Endodermal cell (in vitro differentiated cells): Measurements from ENCODE around the gene EDN1. TPM values are rescaled to one million over a fixed set of nuclear protein-coding genes. Genes with fewer than 3 reads are reported as not detected.

Experiments
- DNase-seq: peaks from one replicate; pipeline ENCODE4 v3.0.0-alpha.2; 2017
- H3K27ac ChIP-seq: 2 replicates; pipeline ENCODE4 v1.5.1; 2013; ENCODE audit warnings: mild to moderate bottlenecking, low read depth, low read length, moderate library complexity
- H3K27me3 ChIP-seq: 2 replicates; pipeline ENCODE4 v1.6.1; 2013; ENCODE audit warnings: mild to moderate bottlenecking, low read length, moderate library complexity; ENCODE audit not compliant: insufficient read depth, control insufficient read depth, poor library complexity, severe bottlenecking
- H3K36me3 ChIP-seq: 2 replicates; pipeline ENCODE4 v1.7.0; 2013; ENCODE audit warnings: mild to moderate bottlenecking, low read length, moderate library complexity; ENCODE audit not compliant: control insufficient read depth, insufficient read depth
- H3K4me1 ChIP-seq: one replicate; pipeline ENCODE4 v1.7.0; 2013; ENCODE audit warnings: low read length; ENCODE audit not compliant: control insufficient read depth, insufficient read depth
- H3K4me3 ChIP-seq: 2 replicates; pipeline ENCODE4 v1.5.1; 2013; ENCODE audit warnings: mild to moderate bottlenecking, low read length, moderate library complexity
- H3K9ac ChIP-seq: 2 replicates; pipeline ENCODE4 v1.6.1; 2013; ENCODE audit warnings: mild to moderate bottlenecking, low read length, moderate library complexity; ENCODE audit not compliant: poor library complexity, severe bottlenecking; ENCODE audit errors: extremely low read depth
- H3K9me3 ChIP-seq: 2 replicates; pipeline ENCODE4 v1.6.1; 2013; ENCODE audit warnings: mild to moderate bottlenecking, low read length, moderate library complexity; ENCODE audit not compliant: control insufficient read depth
- H3K27ac Mint-ChIP-seq: 2 replicates; pipeline ENCODE4 v1.8.0; 2020; ENCODE audit warnings: mixed read lengths
- H3K27me3 Mint-ChIP-seq: 2 replicates; pipeline ENCODE4 v1.8.0; 2021; ENCODE audit warnings: mild to moderate bottlenecking, mixed read lengths; ENCODE audit not compliant: insufficient read depth
- H3K36me3 Mint-ChIP-seq: 2 replicates; pipeline ENCODE4 v1.8.0; 2020; ENCODE audit warnings: low read depth, mixed read lengths
- H3K4me1 Mint-ChIP-seq: 2 replicates; pipeline ENCODE4 v1.8.0; 2020; ENCODE audit warnings: mixed read lengths
- H3K4me3 Mint-ChIP-seq: 2 replicates; pipeline ENCODE4 v1.8.0; 2020; ENCODE audit warnings: mild to moderate bottlenecking, moderate library complexity, mixed read lengths
- H3K9me3 Mint-ChIP-seq: 2 replicates; pipeline ENCODE4 v1.8.0; 2020; ENCODE audit warnings: mild to moderate bottlenecking, mixed read lengths
- CTCF ChIP-seq: fragments of 200-600 bp; sonication (generic); conservative IDR thresholded peaks from 2 replicates; pipeline ENCODE4 v1.5.0; 2021; ENCODE audit warnings: antibody characterized with exemption, mild to moderate bottlenecking
- WGBS, 2 experiments: methylation state at CpG; one replicate each; pipeline versions ENCODE4 v1.1.5 to v1.1.7; 2013; ENCODE audit warnings: missing lambda C conversion rate in 2 of 2, mixed read lengths in 1 of 2; ENCODE audit not compliant: insufficient coverage in 1 of 2, insufficient read length in 1 of 2; 5-methylcytosine and 5-hydroxymethylcytosine counted together
- total RNA-seq, 2 donors: library from RNA; stranded (reverse); fragmentation: NEBNext Ultra II Directional in 1 of 2; extraction: Animal tissue kit (Norgen Biotek cat#: 25700) in 1 of 2; gene quantifications; 2 replicates in 1 of 2; 3 replicates in 1 of 2; pipeline ENCODE4 v1.2.1, GENCODE V29; 2021

The EDN1 gene
- total RNA-seq, 2 donors from 2014 or later = 0.27 to 0.46 TPM

- H3K4me1 ChIP-seq = peaks cover 13% of the 10 kb centered on the region
- no peaks in the 10 kb centered on the region for H3K36me3 ChIP-seq
- H3K27ac Mint-ChIP-seq = peak overlapping the region; percentile 62
- no peak overlapping the region for H3K27ac ChIP-seq
- H3K27me3 ChIP-seq = peaks cover 9% of the 10 kb centered on the region
- no peak overlapping the region for H3K4me3 Mint-ChIP-seq
- H3K9me3 Mint-ChIP-seq = peaks cover 9% of the 10 kb centered on the region
- H3K27me3 Mint-ChIP-seq = peaks cover 20% of the 10 kb centered on the region
- DNase-seq = peak; percentile 61
- H3K9ac ChIP-seq = no peak overlapping the region
- H3K9me3 ChIP-seq = peaks cover 19% of the 10 kb centered on the region
- H3K4me3 ChIP-seq = no peak overlapping the region
- no peaks in the 10 kb centered on the region for H3K36me3 Mint-ChIP-seq
- no peak for TF ChIP-seq CTCF
- WGBS, 2 experiments = 80 to 82% methylated on average over 3 of the region's 3 CpGs
- H3K4me1 Mint-ChIP-seq = peaks cover 35% of the 10 kb centered on the region
Observed at GRCh38 chr6:12324099-12324498, 33.9 kb downstream of the EDN1 start.

GRCh38 chr6:12324748-12325147 lies 34.6 kb downstream of the EDN1 start:
- Mint-ChIP-seq H3K36me3 (no peaks in the 10 kb centered on the region), H3K4me3 (no peak overlapping the region), H3K9me3 (peaks cover 2% of the 10 kb centered on the region), H3K27me3 (peaks cover 22% of the 10 kb centered on the region), H3K4me1 (peaks cover 35% of the 10 kb centered on the region), H3K27ac (peak overlapping the region; percentile 78)
- DNase-seq = peak; percentile 78
- Histone ChIP-seq H3K9me3 (peaks cover 16% of the 10 kb centered on the region), H3K4me3 (no peak overlapping the region), H3K27me3 (peaks cover 9% of the 10 kb centered on the region), H3K4me1 (peaks cover 13% of the 10 kb centered on the region), H3K36me3 (no peaks in the 10 kb centered on the region), H3K9ac (no peak overlapping the region), H3K27ac (no peak overlapping the region)
- no peak for TF ChIP-seq CTCF

- peaks cover 1% of the 10 kb centered on the region for H3K9me3 Mint-ChIP-seq
- Histone ChIP-seq H3K36me3 (no peaks in the 10 kb centered on the region), H3K27me3 (peaks cover 9% of the 10 kb centered on the region), H3K9ac (no peak overlapping the region), H3K4me1 (peaks cover 17% of the 10 kb centered on the region), H3K27ac (no peak overlapping the region), H3K9me3 (peaks cover 14% of the 10 kb centered on the region), H3K4me3 (no peak overlapping the region)
- H3K4me3 Mint-ChIP-seq = no peak overlapping the region
- WGBS, 2 experiments = 64% methylated on average over 3 of the region's 3 CpGs; no CpG with 5 or more reads in 1 of the 2 experiments
- no peak overlapping the region for H3K27ac Mint-ChIP-seq
- H3K36me3 Mint-ChIP-seq = no peaks in the 10 kb centered on the region
- no peak for DNase-seq
- no peak for TF ChIP-seq CTCF
- H3K4me1 Mint-ChIP-seq = peaks cover 40% of the 10 kb centered on the region
- peaks cover 30% of the 10 kb centered on the region for H3K27me3 Mint-ChIP-seq
Observed at GRCh38 chr6:12325872-12326271, 35.7 kb downstream of the EDN1 start.
